GM23338 (cell line): ENCODE results near the gene OR5K2.

Experiments
- CREB1 ChIP-seq: fragments of 250-450 bp; sonication (Bioruptor Pico); IDR thresholded peaks from 2 replicates; pipeline ENCODE4 v1.5.0; 2020; ENCODE audit warnings: low read depth, mild to moderate bottlenecking, moderate library complexity
- CTCF ChIP-seq, 2 experiments: fragments of 200-600 bp in 1 of 2; sonication (generic) in 1 of 2; conservative IDR thresholded peaks; 2 replicates each; pipeline versions ENCODE4 v1.5.1 to v1.6.1; 2016 to 2017; ENCODE audit warnings: antibody characterized with exemption in 2 of 2, low read depth in 2 of 2, mild to moderate bottlenecking in 2 of 2, moderate library complexity in 1 of 2
- EZH2 ChIP-seq: fragments of 200-600 bp; sonication (generic); IDR thresholded peaks from one replicate; pipeline ENCODE4 v1.8.0; 2017; ENCODE audit warnings: antibody characterized with exemption, mild to moderate bottlenecking, low read depth; ENCODE audit not compliant: unreplicated experiment
- EZH2phosphoT487 ChIP-seq: fragments of 200-600 bp; sonication (generic); IDR thresholded peaks from one replicate; pipeline ENCODE4 v1.8.1; 2018; ENCODE audit warnings: antibody characterized with exemption; ENCODE audit not compliant: unreplicated experiment
- JUNB ChIP-seq: IDR thresholded peaks from one replicate; pipeline ENCODE4 v1.6.1; 2016; ENCODE audit warnings: antibody characterized with exemption; ENCODE audit not compliant: unreplicated experiment
- POLR2AphosphoS5 ChIP-seq: IDR thresholded peaks from 2 replicates; pipeline ENCODE4 v1.6.1; 2016; ENCODE audit warnings: antibody characterized with exemption, low read depth
- ZNF114 ChIP-seq: fragments of 250-450 bp; sonication (Bioruptor Pico); IDR thresholded peaks from 2 replicates; pipeline ENCODE4 v1.5.0; 2020; ENCODE audit warnings: mild to moderate bottlenecking, moderate library complexity
- ZNF331 ChIP-seq: fragments of 250-450 bp; sonication (Bioruptor Pico); IDR thresholded peaks from 2 replicates; pipeline ENCODE4 v1.5.0; 2020; ENCODE audit warnings: low read depth, mild to moderate bottlenecking, moderate library complexity
- ZNF462 ChIP-seq: fragments of 250-450 bp; sonication (Bioruptor Pico); IDR thresholded peaks from 2 replicates; pipeline ENCODE4 v1.5.0; 2020; ENCODE audit warnings: mild to moderate bottlenecking, moderate library complexity
- TF ChIP-seq, protein P1 (sequence below): IDR thresholded peaks from one replicate; pipeline ENCODE4 v1.6.1; 2018; ENCODE audit warnings: antibody characterized with exemption; ENCODE audit not compliant: unreplicated experiment
- TF ChIP-seq, protein P2 (sequence below): IDR thresholded peaks from 2 replicates; pipeline ENCODE4 v1.6.1; 2016; ENCODE audit warnings: antibody characterized with exemption

- no peak for TF ChIP-seq CTCF (conservative IDR thresholded peaks at IDR 0.05; ENCODE audit: low read depth in 2 of 2)
- TF ChIP-seq ZNF331 = no peak
- no peak for TF ChIP-seq EZH2
- TF ChIP-seq ZNF462 (CRISPR knock-in tag) = no peak
- TF ChIP-seq CREB1 (CRISPR knock-in tag) = no peak
- TF ChIP-seq POLR2AphosphoS5 = no peak
- no peak for TF ChIP-seq ZNF114
- no peak for TF ChIP-seq EZH2phosphoT487
- no peak for TF ChIP-seq JUNB
- TF ChIP-seq, protein P1, sequence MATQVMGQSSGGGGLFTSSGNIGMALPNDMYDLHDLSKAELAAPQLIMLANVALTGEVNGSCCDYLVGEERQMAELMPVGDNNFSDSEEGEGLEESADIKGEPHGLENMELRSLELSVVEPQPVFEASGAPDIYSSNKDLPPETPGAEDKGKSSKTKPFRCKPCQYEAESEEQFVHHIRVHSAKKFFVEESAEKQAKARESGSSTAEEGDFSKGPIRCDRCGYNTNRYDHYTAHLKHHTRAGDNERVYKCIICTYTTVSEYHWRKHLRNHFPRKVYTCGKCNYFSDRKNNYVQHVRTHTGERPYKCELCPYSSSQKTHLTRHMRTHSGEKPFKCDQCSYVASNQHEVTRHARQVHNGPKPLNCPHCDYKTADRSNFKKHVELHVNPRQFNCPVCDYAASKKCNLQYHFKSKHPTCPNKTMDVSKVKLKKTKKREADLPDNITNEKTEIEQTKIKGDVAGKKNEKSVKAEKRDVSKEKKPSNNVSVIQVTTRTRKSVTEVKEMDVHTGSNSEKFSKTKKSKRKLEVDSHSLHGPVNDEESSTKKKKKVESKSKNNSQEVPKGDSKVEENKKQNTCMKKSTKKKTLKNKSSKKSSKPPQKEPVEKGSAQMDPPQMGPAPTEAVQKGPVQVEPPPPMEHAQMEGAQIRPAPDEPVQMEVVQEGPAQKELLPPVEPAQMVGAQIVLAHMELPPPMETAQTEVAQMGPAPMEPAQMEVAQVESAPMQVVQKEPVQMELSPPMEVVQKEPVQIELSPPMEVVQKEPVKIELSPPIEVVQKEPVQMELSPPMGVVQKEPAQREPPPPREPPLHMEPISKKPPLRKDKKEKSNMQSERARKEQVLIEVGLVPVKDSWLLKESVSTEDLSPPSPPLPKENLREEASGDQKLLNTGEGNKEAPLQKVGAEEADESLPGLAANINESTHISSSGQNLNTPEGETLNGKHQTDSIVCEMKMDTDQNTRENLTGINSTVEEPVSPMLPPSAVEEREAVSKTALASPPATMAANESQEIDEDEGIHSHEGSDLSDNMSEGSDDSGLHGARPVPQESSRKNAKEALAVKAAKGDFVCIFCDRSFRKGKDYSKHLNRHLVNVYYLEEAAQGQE = no peak
- TF ChIP-seq, protein P2, sequence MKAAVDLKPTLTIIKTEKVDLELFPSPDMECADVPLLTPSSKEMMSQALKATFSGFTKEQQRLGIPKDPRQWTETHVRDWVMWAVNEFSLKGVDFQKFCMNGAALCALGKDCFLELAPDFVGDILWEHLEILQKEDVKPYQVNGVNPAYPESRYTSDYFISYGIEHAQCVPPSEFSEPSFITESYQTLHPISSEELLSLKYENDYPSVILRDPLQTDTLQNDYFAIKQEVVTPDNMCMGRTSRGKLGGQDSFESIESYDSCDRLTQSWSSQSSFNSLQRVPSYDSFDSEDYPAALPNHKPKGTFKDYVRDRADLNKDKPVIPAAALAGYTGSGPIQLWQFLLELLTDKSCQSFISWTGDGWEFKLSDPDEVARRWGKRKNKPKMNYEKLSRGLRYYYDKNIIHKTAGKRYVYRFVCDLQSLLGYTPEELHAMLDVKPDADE = no peak
Measured at GRCh38 chr3:98532709-98533571, 35.5 kb downstream of the OR5K2 start.
